Muscle layer of duodenum (tissue), 2 donors: Measurements from ENCODE around the gene NHSL1.
A peak's percentile ranks its signal among the peaks of the same experiment; 100 is the strongest.
"Not testable (repeated sequence)": the region's sequence is repeated elsewhere in the genome, so short reads cannot be mapped to it uniquely, and the experiment has no call there.

Source experiments
- H3K27ac ChIP-seq: one replicate; pipeline ENCODE4 v1.7.0; 2013; ENCODE audit warnings: mild to moderate bottlenecking, low read length
- H3K27me3 ChIP-seq: one replicate; pipeline ENCODE4 v1.7.0; 2013; ENCODE audit warnings: low read depth, mild to moderate bottlenecking, control low read depth, low read length
- H3K36me3 ChIP-seq, 2 donors: one replicate each; pipeline ENCODE4 v1.7.0; 2013; ENCODE audit warnings: low read length in 2 of 2, control low read depth in 1 of 2, mild to moderate bottlenecking in 1 of 2; ENCODE audit not compliant: insufficient read depth in 2 of 2, control insufficient read depth in 1 of 2
- H3K4me1 ChIP-seq, 2 donors: one replicate each; pipeline ENCODE4 v1.7.0; 2013; ENCODE audit warnings: low read length in 2 of 2, mild to moderate bottlenecking in 2 of 2, control low read depth in 1 of 2, moderate library complexity in 1 of 2; ENCODE audit not compliant: insufficient read depth in 2 of 2, control insufficient read depth in 1 of 2
- H3K4me3 ChIP-seq, 2 donors: one replicate each; pipeline ENCODE4 v1.7.0; 2013; ENCODE audit warnings: low read length in 2 of 2, low read depth in 1 of 2, mild to moderate bottlenecking in 1 of 2
- H3K9me3 ChIP-seq, 2 donors: one replicate each; pipeline ENCODE4 v1.7.0; 2013; ENCODE audit warnings: low read length in 2 of 2, control low read depth in 1 of 2, mild to moderate bottlenecking in 1 of 2; ENCODE audit not compliant: control insufficient read depth in 1 of 2
- donor health status: healthy.

NHSL1 gene

DNA sequence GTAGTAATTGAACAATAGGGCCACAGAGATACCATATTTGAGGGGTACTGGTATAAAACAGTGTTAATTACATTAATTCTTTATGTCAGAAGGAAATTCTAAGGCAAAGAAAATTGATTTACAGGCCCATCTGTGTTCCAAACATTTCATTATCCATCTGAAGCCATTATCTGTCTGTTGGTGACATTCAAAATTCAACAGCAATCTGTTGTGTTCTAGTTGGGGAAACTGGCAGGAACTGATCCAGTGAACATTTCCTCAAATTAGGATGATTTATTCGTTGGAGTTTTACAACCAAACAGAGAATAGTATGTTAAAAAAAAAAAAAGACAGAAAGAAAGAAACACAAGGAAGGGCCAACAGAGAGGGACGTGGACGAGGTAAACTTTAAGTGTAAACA, 65.2 kb downstream of the NHSL1 start:
- Histone ChIP-seq H3K27ac (no peak overlapping the region), H3K27me3 (no peaks in the 10 kb centered on the region), H3K9me3 (no peaks in the 10 kb centered on the region), H3K36me3 (peaks cover 4 to 12% of the 10 kb centered on the region in 2 donors), H3K4me3 (no peak overlapping the region), H3K4me1 (peaks cover 0 to 17% of the 10 kb centered on the region in 2 donors)

DNA sequence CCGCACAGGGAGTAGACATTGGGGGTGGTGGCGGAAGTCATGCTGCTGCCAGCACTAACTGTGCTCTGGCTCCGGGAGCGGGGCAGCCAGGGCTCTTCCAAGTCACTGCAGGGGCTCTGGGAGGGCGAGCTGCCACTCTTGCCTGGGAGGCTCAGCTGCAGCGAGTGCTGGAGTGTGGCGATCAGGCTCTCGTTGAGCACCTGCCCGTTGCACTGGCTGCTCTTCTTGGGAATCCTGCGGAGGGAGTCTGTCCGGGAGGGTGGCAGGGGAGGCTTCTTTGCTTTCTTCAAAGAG, 67.3 kb downstream of the NHSL1 start:
- Histone ChIP-seq H3K27ac (no peak overlapping the region), H3K9me3 (no peaks in the 10 kb centered on the region), H3K4me3 (no peak overlapping the region), H3K36me3 (peaks cover 4 to 12% of the 10 kb centered on the region in 2 donors), H3K27me3 (no peaks in the 10 kb centered on the region), H3K4me1 (peaks cover 0 to 17% of the 10 kb centered on the region in 2 donors)

DNA sequence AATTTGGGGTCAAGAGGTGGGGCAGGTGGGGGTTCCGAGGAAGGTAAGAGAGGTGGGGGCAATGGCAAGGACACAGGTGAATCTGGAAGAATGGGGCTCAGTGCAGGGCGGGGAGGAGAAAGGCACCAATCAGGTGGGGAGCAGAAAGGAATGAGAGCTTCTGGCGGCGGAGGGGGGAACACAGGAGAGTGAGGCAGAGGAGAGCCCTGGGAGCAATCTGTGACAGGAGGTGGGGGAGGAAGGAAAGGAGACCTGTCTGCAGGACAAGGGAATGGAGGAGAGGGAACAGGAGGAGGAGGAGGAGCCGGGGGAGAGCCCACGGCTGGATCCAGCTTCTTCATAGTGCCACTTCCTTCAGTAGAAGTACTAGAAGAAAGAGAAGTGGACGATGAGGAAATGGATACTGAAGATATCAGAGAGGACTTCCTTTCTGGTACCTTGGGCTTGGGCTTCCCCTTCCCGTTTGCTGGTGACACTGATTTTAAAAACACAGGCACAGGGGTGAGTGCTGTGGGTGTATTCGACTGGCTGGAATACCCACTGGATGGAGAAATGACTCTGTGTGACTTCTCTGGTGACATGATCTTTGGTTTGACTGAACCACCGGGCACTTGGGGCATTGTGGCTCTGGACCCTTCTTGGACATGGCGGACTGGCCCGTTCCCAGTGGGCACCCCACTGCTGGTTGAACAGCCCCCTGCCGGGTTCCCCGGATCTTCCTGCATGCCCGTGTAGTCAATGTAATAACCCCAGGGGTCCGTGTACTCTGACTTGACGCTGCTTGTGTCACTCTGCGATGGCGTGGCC, 67.8 kb downstream of the NHSL1 start:
- peaks cover 4 to 12% of the 10 kb centered on the region in 2 donors for H3K36me3 ChIP-seq
- no peak overlapping the region for H3K4me3 ChIP-seq
- H3K27me3 ChIP-seq, result no peaks in the 10 kb centered on the region
- H3K4me1 ChIP-seq, result peaks cover 0 to 17% of the 10 kb centered on the region in 2 donors
- no peaks in the 10 kb centered on the region for H3K9me3 ChIP-seq
- H3K27ac ChIP-seq, result no peak overlapping the region

DNA sequence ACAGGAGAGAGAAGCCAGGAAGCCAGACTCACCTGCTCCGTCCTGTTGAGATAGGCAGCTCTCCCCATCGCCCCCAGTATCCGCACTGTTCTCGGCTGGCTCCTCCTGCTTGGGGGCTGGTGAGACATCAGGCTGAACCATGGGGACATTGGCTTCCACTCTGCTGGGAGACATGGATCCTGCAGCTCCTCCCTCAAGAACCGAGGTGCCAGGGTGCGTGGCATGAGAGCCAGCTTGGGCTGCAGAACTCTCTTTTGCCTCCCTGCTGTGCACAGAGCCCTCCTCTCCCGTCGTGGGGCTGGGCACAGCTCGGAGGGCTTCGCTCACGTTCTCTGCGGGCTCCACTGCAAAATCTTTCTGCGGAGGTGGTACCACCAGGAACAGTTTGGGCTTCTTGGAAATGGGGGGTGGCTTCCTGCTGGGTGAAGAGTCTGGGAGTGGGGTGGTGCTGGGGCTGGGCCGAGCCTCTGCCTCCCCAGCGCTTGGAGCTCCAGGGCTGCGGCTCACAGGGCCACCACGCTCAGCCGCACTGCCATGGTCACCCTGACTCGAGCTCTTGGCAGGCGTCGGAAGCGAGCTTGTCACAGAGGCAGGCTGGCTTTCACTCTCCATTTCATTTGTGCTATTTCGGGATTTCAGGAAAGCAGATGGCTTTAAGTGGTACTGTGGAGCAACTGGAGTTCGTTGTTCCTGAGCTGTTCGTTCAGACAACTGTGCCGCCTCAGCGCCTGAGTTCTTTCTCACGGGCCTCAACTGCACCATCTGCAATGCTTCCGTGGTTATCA, 68.7 kb downstream of the NHSL1 start:
- Histone ChIP-seq H3K4me3 (no peak overlapping the region), H3K36me3 (peaks cover 4 to 12% of the 10 kb centered on the region in 2 donors), H3K27ac (no peak overlapping the region), H3K4me1 (peaks cover 0 to 17% of the 10 kb centered on the region in 2 donors), H3K9me3 (no peaks in the 10 kb centered on the region), H3K27me3 (no peaks in the 10 kb centered on the region)

DNA sequence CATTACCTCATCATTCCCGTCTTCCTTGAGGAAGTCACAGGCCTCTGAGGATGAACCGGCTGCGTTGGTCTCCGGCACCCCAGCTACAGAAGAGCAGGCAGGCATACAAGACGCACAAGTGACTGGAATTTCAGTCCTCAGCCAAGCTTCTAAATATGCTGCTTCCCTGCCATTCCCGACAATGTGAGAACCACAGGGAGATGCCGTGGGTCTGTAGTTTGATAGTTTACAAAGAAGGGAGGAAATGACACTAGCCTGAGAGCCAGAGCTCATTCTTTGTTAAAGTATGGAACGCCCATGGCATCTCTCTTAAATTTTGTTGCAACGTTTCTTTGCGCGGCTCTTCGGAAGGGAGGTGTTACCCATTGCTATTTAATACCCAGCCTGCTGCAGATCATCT, 69.5 kb downstream of the NHSL1 start:
- Histone ChIP-seq H3K27ac (no peak overlapping the region), H3K36me3 (peaks cover 4 to 12% of the 10 kb centered on the region in 2 donors), H3K27me3 (no peaks in the 10 kb centered on the region), H3K9me3 (no peaks in the 10 kb centered on the region), H3K4me1 (peaks cover 0 to 16% of the 10 kb centered on the region in 2 donors), H3K4me3 (peak overlapping the region; percentile 19 to 27)

DNA sequence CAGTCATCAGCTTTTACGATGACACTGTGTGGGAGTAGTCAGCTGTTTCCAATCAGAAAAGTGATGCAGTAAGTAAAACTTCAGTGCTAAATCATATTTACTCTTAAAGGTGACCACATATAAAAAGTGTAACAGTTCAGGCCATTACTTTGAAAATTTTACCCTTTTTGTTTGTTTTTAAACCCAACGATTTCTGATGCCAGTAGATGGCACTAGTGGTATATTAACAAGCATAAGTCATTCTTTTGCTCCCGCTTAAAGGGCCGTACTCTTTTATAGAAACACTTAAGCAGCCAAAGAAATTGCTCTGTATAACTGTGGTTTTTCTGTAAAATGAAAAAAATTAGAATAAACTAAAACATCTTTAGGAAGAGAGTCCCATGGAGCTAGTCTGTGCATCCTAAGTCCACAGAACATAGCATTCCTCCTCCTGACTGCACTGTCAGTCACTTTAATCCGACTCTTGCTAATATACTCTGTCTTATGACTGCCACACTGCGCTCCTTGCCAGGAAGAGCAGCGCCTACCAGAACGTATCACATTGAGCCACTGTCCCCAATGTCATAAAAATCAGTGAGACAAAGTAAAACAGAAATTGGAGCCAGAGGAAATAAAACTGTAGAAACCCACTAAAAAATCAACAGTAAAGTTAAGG, 70.2 kb downstream of the NHSL1 start:
- H3K4me3 ChIP-seq, result peak overlapping the region; percentile 19 to 27
- no peaks in the 10 kb centered on the region for H3K27me3 ChIP-seq
- peak overlapping the region; percentile 43 for H3K27ac ChIP-seq
- H3K36me3 ChIP-seq, result peaks cover 4 to 18% of the 10 kb centered on the region in 2 donors
- peaks cover 0 to 13% of the 10 kb centered on the region in 2 donors for H3K4me1 ChIP-seq
- no peaks in the 10 kb centered on the region for H3K9me3 ChIP-seq

DNA sequence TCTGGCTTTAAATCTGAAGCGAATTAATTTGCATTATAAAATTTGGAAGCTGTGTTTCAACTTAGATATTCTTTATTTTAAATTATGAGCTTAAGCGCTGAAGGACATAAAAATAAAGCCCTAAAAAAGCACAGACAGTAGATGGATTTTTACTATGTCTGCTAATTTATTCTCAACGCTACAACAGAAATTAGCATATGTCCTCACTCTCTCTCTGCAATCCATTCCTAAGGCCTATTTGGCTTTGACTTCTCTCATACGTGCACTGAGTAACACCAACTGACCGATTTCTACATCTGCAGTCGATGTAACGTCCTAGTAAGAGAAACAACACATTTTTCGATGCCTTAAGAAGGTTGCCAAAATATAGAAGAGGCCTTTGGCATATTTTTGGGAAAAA, 71.6 kb downstream of the NHSL1 start:
- Histone ChIP-seq H3K27ac (no peak overlapping the region), H3K4me1 (peaks cover 0 to 16% of the 10 kb centered on the region in 2 donors), H3K27me3 (no peaks in the 10 kb centered on the region), H3K9me3 (no peaks in the 10 kb centered on the region), H3K36me3 (peaks cover 1 to 19% of the 10 kb centered on the region in 2 donors), H3K4me3 (no peak overlapping the region)

DNA sequence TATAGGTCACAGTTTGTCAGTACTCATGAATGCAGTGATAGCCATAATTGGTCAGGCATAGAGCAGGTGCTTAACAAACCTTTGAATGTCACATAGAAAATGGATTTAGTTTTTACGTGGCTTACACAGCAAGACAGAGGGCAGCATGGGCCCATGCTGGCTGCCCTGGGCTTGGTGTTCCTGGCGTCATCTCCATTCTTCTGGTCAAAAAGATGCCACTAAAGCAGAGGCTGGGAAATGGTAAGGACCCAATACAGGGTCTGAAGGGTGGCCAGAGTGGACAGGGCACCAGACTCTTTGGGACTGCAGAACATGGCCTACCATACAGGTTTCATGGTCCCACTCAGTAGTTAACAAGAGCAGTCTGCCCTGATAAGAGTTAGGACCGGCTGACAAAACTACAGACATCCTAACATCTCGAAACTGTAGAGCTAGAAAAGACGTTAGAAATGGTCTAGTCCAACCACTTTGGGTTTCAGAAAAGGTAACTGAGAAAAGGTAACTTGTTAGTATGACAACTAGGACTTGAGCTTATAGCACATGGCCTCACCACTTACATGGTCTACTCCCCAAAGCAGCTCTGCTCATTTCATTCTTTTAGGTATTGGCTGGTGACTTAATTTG, 72.7 kb downstream of the NHSL1 start:
- no peaks in the 10 kb centered on the region for H3K9me3 ChIP-seq
- H3K4me3 ChIP-seq, result no peak overlapping the region
- no peaks in the 10 kb centered on the region for H3K27me3 ChIP-seq
- H3K36me3 ChIP-seq, result peaks cover 0 to 13% of the 10 kb centered on the region in 2 donors
- peaks cover 0 to 16% of the 10 kb centered on the region in 2 donors for H3K4me1 ChIP-seq
- H3K27ac ChIP-seq, result no peak overlapping the region

DNA sequence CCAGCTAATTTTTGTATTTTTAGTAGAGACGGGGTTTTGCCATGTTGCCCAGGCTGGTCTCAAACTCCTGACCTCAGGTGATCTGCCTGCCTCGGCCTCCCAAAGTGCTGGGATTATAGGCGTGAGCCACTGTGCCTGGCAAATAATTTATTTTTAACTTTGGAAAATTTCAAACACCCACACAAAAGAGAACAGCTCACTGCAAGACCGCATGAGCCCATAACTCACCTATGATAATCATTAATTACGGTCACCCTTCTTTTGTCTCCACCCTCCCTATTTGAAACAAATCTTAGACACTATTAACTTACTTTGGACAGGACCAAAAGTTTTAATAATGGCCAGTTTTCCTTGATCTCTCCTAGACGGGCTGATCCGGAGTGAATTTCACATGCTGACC, 74.0 kb downstream of the NHSL1 start:
- H3K9me3 ChIP-seq, H3K27ac ChIP-seq, H3K27me3 ChIP-seq, H3K4me3 ChIP-seq: not testable (repeated sequence)
- H3K4me1 ChIP-seq, result peaks cover 0 to 16% of the 10 kb centered on the region in 2 donors
- H3K36me3 ChIP-seq, result peaks cover 0 to 17% of the 10 kb centered on the region in 2 donors

DNA sequence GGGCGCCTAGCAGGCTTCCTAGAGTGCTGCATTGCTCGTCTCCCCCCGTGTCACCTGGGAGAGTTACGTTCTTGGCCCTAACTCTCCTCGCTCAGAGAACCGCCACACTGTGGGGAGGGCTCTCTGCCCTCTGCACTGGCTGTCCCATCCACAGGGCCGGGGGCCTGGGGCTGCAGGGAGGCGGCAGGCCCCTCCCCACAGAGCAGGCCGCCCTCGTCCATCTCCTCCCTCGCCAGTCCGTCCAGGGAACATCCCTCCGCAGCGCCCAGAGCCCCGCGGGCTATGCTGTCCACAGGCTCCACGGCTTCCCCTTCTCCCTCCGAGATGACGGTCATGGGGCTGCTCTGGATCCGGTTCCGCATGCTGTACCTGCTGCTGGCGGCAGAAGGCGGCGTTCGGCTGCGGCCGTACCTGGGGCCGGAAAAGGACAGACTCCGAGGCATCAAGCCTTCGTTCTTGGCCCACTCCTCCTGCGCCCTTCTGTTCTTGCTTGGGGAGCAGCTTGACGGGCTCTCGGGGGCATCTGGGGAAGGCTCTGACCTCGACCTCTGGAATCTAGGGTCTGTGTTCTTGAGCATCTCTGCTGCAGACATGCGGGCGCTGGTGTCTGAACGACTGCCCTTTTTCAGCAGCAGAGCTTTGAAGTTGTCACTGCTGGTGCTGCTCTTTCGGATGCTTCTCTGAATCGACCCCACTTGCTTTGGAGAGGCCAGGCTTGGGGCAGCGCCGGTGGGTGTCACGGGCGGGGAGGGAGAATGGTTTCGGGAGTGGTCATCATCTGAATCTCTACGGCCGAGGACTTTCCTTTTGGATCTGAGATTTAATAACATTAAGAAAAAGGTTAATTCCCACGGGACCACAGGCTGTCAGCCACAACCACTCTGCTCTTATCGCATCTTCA, 75.0 kb downstream of the NHSL1 start:
- peaks cover 0 to 6% of the 10 kb centered on the region in 2 donors for H3K4me1 ChIP-seq
- peaks cover 0 to 17% of the 10 kb centered on the region in 2 donors for H3K36me3 ChIP-seq

More for the DNA sequence above, 75.0 kb downstream of the NHSL1 start:
- no peak overlapping the region for H3K4me3 ChIP-seq
- H3K27ac ChIP-seq, result no peak overlapping the region
- H3K27me3 ChIP-seq, result no peaks in the 10 kb centered on the region
- no peaks in the 10 kb centered on the region for H3K9me3 ChIP-seq
